ENCODE measurements around the gene RASA3. TPM values are rescaled to one million over a fixed set of nuclear protein-coding genes. Genes with fewer than 3 reads are reported as not detected.

RASA3 gene
- total and polyA plus RNA-seq, 10 of the 15 experiments (the other 5 are each of a cell fraction or from before 2014, with no cell fraction given): 0.79 to 33.9 (median 17.6) TPM

GRCh38 chr13:114078461-114079451 lies 53.7 kb downstream of the RASA3 start:
- DNase-seq (ENCODE audit: low read depth, low spot score): no peak
- H3K4me1 ChIP-seq (ENCODE audit: control insufficient read depth, insufficient read depth, low read length): no peaks in the 10 kb centered on the region
- no peak for FAIRE-seq
- in situ Hi-C loops (cut with MboI): no loop called here
- ChIA-PET SMC1A (ENCODE audit: uncharacterized antibody, unreplicated experiment) (no interaction called here), RAD21 (ENCODE audit: unreplicated experiment) (no interaction called here), POLR2A (interaction anchor here (0.6 kb wide), 1 partner anchor 149 kb away, joined by 3 read pairs; no protein-coding TSS in a partner anchor), CTCF (no interaction called here)
- no peaks in the 10 kb centered on the region for H4K20me1 ChIP-seq (ENCODE audit: control insufficient read depth, insufficient read depth)
- H3K9ac ChIP-seq (ENCODE audit: control insufficient read depth, insufficient read depth, low read length): no peak overlapping the region
- no TSS peak for BruUV-seq (replicated peaks)
- H3K4me2 ChIP-seq (ENCODE audit: control insufficient read depth, insufficient read depth): no peak overlapping the region
- no peak overlapping the region for H3K27ac ChIP-seq (ENCODE audit: control insufficient read depth, insufficient read depth)
- H2AFZ ChIP-seq (ENCODE audit: control insufficient read depth, low read depth, low read length): no peak overlapping the region
- intact Hi-C loops (cut with micrococcal nuclease; ENCODE audit: unreplicated experiment): no loop called here
- H3K4me3 ChIP-seq: no peak overlapping the region
- 89% methylated on average over 38 of the region's 38 CpGs for WGBS (ENCODE audit: insufficient coverage, insufficient replicate concordance, low lambda C conversion rate, missing lambda C conversion rate)
- no peaks in the 10 kb centered on the region for H3K9me3 ChIP-seq (replicated peaks; ENCODE audit: control insufficient read depth, insufficient read depth, low read length)
- ATAC-seq: no peak; the same call in 2 of the 3 replicates
- H3K79me2 ChIP-seq (ENCODE audit: control insufficient read depth, insufficient read depth, low read length): no peaks in the 10 kb centered on the region
- no peaks in the 10 kb centered on the region for H3K27me3 ChIP-seq (replicated peaks in 1 of 2; ENCODE audit: control insufficient read depth in 2 of 2, insufficient read depth in 2 of 2, low read length in 1 of 2)
- peaks cover 0 to 5% of the 10 kb centered on the region in 2 experiments; a peak in 2 of 4 replicates for H3K36me3 ChIP-seq (ENCODE audit: control insufficient read depth in 2 of 2, insufficient read depth in 2 of 2, low read length in 1 of 2)
- no peak for TF ChIP-seq PBX3 (IDR thresholded peaks at IDR 0.05; ENCODE audit: insufficient replicate concordance, low read depth, low read length)
- no peak for TF ChIP-seq ZBTB4 (CRISPR knock-in tag; IDR thresholded peaks at IDR 0.05)
- TF ChIP-seq STAT1 (conservative IDR thresholded peaks at IDR 0.05): no peak
- no peak for TF ChIP-seq EED (IDR thresholded peaks at IDR 0.05; ENCODE audit: low read depth)
- no peak for TF ChIP-seq CBX5 (IDR thresholded peaks at IDR 0.05; ENCODE audit: low read depth)
- TF ChIP-seq TAF1 (IDR thresholded peaks at IDR 0.05; ENCODE audit: borderline replicate concordance, low read depth, low read length): no peak

Measured in GM12878 (cell line).